ENCODE data around the gene SRD5A1.

SRD5A1 gene

DNA sequence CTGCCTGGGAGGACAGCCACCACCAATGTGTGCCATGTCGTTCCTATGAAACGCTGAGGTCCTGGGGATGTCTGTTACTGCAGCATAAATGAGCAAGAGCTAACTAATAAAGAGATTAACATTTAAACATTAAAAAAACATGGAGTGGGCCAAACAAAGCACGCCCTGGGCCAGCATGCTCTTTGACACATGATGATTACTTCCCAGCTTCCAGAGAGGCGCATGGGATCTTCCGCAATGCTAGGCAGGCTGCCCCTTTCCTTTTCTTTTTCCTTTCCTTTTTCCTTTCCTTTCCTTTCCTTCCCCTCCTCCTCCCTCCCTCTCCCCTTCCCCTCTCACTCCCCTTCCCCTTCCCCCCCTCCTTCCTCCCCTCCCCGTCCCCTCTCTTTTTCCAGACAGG, 69.4 kb downstream of the SRD5A1 start:
- no peak overlapping the region for H3K4me3 ChIP-seq (ENCODE audit: low read depth, low read length)
- DNase-seq (ENCODE audit: low read depth, low spot score) = no peak
- in situ Hi-C loops (cut with HindIII; ENCODE audit: low sequenced_read_pairs) = no loop called here
- TF ChIP-seq, protein P1, sequence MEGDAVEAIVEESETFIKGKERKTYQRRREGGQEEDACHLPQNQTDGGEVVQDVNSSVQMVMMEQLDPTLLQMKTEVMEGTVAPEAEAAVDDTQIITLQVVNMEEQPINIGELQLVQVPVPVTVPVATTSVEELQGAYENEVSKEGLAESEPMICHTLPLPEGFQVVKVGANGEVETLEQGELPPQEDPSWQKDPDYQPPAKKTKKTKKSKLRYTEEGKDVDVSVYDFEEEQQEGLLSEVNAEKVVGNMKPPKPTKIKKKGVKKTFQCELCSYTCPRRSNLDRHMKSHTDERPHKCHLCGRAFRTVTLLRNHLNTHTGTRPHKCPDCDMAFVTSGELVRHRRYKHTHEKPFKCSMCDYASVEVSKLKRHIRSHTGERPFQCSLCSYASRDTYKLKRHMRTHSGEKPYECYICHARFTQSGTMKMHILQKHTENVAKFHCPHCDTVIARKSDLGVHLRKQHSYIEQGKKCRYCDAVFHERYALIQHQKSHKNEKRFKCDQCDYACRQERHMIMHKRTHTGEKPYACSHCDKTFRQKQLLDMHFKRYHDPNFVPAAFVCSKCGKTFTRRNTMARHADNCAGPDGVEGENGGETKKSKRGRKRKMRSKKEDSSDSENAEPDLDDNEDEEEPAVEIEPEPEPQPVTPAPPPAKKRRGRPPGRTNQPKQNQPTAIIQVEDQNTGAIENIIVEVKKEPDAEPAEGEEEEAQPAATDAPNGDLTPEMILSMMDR (IDR thresholded peaks at IDR 0.05; ENCODE audit: low read depth, low read length) = no peak

GRCh38 chr5:6703806-6704205, 70.6 kb downstream of the SRD5A1 start:
- DNase-seq (ENCODE audit: low read depth, low spot score) = peak; percentile 39
- H3K4me3 ChIP-seq (ENCODE audit: low read depth, low read length) = no peak overlapping the region
- TF ChIP-seq, protein P1 (IDR thresholded peaks at IDR 0.05; ENCODE audit: low read depth, low read length) = no peak
- in situ Hi-C loops (cut with HindIII; ENCODE audit: low sequenced_read_pairs) = no loop called here

- TF ChIP-seq, protein P1 (IDR thresholded peaks at IDR 0.05; ENCODE audit: low read depth, low read length) = no peak
- no peak overlapping the region for H3K4me3 ChIP-seq (ENCODE audit: low read depth, low read length)
Measured at GRCh38 chr5:6704361-6704851, 71.2 kb downstream of the SRD5A1 start.

GRCh38 chr5:6705088-6705487, 71.8 kb downstream of the SRD5A1 start:
- in situ Hi-C loops (cut with HindIII; ENCODE audit: low sequenced_read_pairs) = no loop called here
- H3K4me3 ChIP-seq (ENCODE audit: low read depth, low read length) = no peak overlapping the region
- TF ChIP-seq, protein P1 (IDR thresholded peaks at IDR 0.05; ENCODE audit: low read depth, low read length) = no peak
- no peak for DNase-seq (ENCODE audit: low read depth, low spot score)

More at GRCh38 chr5:6704361-6704851, 71.2 kb downstream of the SRD5A1 start:
- in situ Hi-C loops (cut with HindIII; ENCODE audit: low sequenced_read_pairs) = no loop called here
- peak; percentile 88 for DNase-seq (ENCODE audit: low read depth, low spot score)

DNA sequence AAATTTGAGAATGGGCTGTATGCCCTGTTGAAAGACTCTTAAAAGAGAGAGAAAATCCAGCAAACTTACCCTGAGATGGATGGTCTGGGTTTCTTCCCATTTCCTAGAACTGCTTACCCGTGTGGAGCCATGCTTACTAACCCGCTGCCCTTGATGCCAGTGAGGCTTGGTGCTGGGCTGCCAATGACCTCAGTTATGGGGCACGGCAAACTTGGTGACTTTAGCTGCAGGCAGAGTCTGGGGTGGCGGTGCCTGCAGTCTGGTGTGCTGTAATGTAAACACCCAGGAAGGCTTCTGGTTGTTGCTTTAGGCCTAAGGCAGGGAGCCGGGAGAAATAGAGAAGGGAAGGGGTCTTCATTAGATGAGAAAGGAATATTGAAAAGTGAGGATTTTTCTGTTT, 72.7 kb downstream of the SRD5A1 start:
- no peak for DNase-seq (ENCODE audit: low read depth, low spot score)
- no peak overlapping the region for H3K4me3 ChIP-seq (ENCODE audit: low read depth, low read length)
- in situ Hi-C loops (cut with HindIII; ENCODE audit: low sequenced_read_pairs) = no loop called here
- TF ChIP-seq, protein P1 (IDR thresholded peaks at IDR 0.05; ENCODE audit: low read depth, low read length) = no peak

DNA sequence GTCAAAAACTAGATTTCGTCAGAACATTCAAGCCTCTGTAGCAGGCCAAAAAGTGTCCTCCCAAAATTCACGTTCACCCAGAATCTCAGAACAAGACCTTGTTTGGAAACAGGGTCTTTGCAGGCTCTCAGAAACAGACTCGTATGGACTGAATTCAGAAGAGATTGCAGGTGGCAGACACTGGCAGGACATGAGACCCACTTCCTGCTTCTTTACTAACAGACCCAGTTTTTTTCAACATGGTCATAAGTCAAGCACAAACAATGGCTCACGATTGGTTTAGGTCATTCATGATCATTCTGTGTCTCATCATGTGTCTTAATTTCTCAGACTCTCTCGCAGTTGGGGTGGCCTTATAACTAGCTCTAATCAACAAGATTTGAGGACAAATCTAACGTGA, 74.6 kb downstream of the SRD5A1 start:
- TF ChIP-seq, protein P1 (IDR thresholded peaks at IDR 0.05; ENCODE audit: low read depth, low read length) = no peak
- no peak overlapping the region for H3K4me3 ChIP-seq (ENCODE audit: low read depth, low read length)
- DNase-seq (ENCODE audit: low read depth, low spot score) = no peak
- in situ Hi-C loops (cut with HindIII; ENCODE audit: low sequenced_read_pairs) = no loop called here

DNA sequence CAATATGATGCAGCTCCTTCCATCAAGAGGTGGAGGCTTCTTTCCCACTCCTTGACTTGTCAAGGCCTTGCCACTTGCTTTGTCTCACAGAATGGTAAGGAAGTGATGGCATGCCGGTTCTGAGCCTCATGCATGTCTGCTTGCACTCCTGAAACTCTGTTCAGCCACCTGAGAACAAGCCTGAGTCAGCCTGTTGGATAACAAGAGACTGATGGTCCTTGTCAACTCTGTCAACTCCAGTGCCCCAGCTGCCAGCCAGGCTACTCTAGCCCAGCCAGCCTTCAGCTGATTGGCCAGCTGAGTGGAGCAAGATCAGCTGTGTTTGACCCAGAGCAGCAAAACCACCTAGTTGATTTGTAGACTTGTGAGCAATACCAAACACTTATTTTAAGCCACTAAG, 75.6 kb downstream of the SRD5A1 start:
- no peak for DNase-seq (ENCODE audit: low read depth, low spot score)
- TF ChIP-seq, protein P1 (IDR thresholded peaks at IDR 0.05; ENCODE audit: low read depth, low read length) = no peak
- no peak overlapping the region for H3K4me3 ChIP-seq (ENCODE audit: low read depth, low read length)
- in situ Hi-C loops (cut with HindIII; ENCODE audit: low sequenced_read_pairs) = no loop called here

All from astrocyte of the spinal cord (primary cell).